Nephron (organoid): ENCODE data around the gene SAAL1.

ENCODE experiments used
- H3K27ac Mint-ChIP-seq, 3 experiments: 2 replicates each; pipeline ENCODE4 v1.8.0; 2020; ENCODE audit warnings: mixed read lengths in 3 of 3, mild to moderate bottlenecking in 2 of 3, moderate library complexity in 1 of 3
- H3K27me3 Mint-ChIP-seq: 2 replicates; pipeline ENCODE4 v1.8.0; 2021; ENCODE audit warnings: low read depth, mild to moderate bottlenecking, moderate library complexity, mixed read lengths
- H3K36me3 Mint-ChIP-seq: 2 replicates; pipeline ENCODE4 v1.8.0; 2020; ENCODE audit warnings: low read depth, mixed read lengths
- H3K4me1 Mint-ChIP-seq: 2 replicates; pipeline ENCODE4 v1.8.0; 2020; ENCODE audit warnings: mixed read lengths
- H3K4me3 Mint-ChIP-seq, 3 experiments: 2 replicates each; pipeline ENCODE4 v1.8.0; 2020; ENCODE audit warnings: mild to moderate bottlenecking in 3 of 3, mixed read lengths in 3 of 3, moderate library complexity in 2 of 3
- H3K9me3 Mint-ChIP-seq: 2 replicates; pipeline ENCODE4 v1.8.0; 2020; ENCODE audit warnings: mixed read lengths
- TF ChIP-seq, protein P1 (sequence below), 3 experiments: fragments of 200-600 bp; sonication (generic); IDR thresholded peaks; one replicate each; pipeline ENCODE4 v1.5.0; 2021; ENCODE audit warnings: antibody characterized with exemption in 3 of 3; ENCODE audit not compliant: unreplicated experiment in 3 of 3

Gene SAAL1

DNA sequence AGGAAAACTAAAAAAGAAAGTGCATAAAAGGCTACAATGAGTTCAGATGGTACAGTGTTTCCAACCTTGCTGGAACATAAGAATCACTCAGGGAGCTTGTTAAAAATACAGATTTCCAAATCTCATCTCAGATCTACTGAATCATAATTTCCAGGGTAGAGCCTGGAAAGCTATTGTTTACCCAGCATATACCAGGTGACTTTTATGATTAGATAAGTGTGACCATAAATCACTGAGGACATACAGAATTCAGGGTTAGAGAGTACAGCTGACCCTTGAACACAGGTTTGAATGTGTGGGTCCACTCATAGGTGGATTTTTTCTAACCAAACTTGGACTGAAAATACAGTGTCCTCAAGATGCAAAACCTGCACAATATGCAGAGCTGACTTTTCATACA is 11.9 kb downstream of the SAAL1 start:
- TF ChIP-seq, protein P1, sequence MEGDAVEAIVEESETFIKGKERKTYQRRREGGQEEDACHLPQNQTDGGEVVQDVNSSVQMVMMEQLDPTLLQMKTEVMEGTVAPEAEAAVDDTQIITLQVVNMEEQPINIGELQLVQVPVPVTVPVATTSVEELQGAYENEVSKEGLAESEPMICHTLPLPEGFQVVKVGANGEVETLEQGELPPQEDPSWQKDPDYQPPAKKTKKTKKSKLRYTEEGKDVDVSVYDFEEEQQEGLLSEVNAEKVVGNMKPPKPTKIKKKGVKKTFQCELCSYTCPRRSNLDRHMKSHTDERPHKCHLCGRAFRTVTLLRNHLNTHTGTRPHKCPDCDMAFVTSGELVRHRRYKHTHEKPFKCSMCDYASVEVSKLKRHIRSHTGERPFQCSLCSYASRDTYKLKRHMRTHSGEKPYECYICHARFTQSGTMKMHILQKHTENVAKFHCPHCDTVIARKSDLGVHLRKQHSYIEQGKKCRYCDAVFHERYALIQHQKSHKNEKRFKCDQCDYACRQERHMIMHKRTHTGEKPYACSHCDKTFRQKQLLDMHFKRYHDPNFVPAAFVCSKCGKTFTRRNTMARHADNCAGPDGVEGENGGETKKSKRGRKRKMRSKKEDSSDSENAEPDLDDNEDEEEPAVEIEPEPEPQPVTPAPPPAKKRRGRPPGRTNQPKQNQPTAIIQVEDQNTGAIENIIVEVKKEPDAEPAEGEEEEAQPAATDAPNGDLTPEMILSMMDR (IDR thresholded peaks at IDR 0.05; ENCODE audit: unreplicated experiment in 3 of 3), result no peak
- no peak overlapping the region for H3K4me3 Mint-ChIP-seq
- peaks cover 57% of the 10 kb centered on the region for H3K36me3 Mint-ChIP-seq
- no peak overlapping the region for H3K27ac Mint-ChIP-seq
- H3K4me1 Mint-ChIP-seq, result no peaks in the 10 kb centered on the region
- no peaks in the 10 kb centered on the region for H3K9me3 Mint-ChIP-seq
- no peaks in the 10 kb centered on the region for H3K27me3 Mint-ChIP-seq

DNA sequence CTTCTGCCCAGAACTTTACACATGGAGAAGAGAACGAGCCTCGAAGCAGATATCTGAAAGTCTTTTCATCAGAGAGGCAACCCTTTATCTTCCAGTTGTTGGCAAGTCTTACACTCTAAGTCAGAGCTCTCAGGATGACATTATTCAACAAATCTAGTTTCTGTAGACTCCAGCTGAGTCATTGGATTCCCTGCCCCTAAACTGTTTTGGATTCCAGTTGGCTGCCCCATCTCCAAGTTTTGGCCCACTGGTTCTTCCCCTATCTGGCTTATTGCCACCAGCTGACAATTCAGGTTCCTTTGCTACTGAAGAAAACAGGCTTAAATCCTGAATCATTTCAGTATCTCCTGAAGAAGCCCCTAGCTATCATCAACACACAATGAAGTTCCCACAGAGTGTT is 14.2 kb downstream of the SAAL1 start:
- Mint-ChIP-seq H3K27ac (no peak overlapping the region), H3K27me3 (no peaks in the 10 kb centered on the region), H3K9me3 (no peaks in the 10 kb centered on the region), H3K4me3 (no peak overlapping the region), H3K36me3 (peaks cover 64% of the 10 kb centered on the region), H3K4me1 (no peaks in the 10 kb centered on the region)
- TF ChIP-seq, protein P1 (IDR thresholded peaks at IDR 0.05; ENCODE audit: unreplicated experiment in 3 of 3), result no peak

DNA sequence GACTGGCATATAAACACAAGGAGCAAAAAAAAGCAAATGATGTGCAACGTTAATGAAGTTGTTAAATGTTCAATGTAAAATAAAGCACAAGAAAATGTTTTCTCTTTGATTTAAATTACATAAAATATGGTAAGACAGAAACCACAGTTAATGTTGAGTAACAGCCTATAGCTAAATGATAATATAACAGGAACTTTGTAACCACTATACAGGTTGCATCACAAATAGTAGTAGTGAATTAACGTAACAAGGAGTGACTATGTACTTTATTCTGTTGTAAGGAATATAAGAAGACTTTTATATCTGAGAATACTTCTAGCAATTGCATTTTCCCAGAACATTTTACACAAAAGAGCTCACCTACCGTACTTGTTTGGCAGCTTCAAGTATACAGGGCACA is 16.9 kb downstream of the SAAL1 start:
- no peak overlapping the region for H3K27ac Mint-ChIP-seq
- TF ChIP-seq, protein P1 (IDR thresholded peaks at IDR 0.05; ENCODE audit: unreplicated experiment in 3 of 3), result no peak
- H3K4me1 Mint-ChIP-seq, result no peaks in the 10 kb centered on the region
- H3K27me3 Mint-ChIP-seq, result no peaks in the 10 kb centered on the region
- peaks cover 59% of the 10 kb centered on the region for H3K36me3 Mint-ChIP-seq
- H3K4me3 Mint-ChIP-seq, result no peak overlapping the region
- no peaks in the 10 kb centered on the region for H3K9me3 Mint-ChIP-seq

DNA sequence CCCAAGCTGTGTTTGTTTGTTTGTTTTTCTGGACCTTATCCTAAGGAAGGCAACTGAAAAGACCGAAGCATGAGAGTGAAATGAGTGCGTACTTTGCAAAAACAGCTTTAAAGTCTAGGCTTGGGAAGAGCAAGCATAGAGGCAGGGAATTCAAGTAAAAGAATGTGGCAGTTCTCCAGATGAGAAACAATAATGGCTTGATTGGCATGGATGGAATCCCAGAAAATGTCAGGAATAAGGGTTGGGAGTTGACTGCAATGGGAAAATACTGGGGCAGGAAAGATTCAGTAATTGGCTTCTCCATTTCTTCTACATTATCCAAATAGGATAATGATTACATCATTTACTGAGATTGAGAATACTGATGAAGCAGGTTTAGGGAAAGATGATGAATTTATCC is 17.5 kb downstream of the SAAL1 start:
- H3K4me1 Mint-ChIP-seq, result no peaks in the 10 kb centered on the region
- H3K27ac Mint-ChIP-seq, result no peak overlapping the region
- H3K9me3 Mint-ChIP-seq, result no peaks in the 10 kb centered on the region
- H3K27me3 Mint-ChIP-seq, result no peaks in the 10 kb centered on the region
- peaks cover 56% of the 10 kb centered on the region for H3K36me3 Mint-ChIP-seq
- no peak overlapping the region for H3K4me3 Mint-ChIP-seq
- TF ChIP-seq, protein P1 (IDR thresholded peaks at IDR 0.05; ENCODE audit: unreplicated experiment in 3 of 3), result no peak

DNA sequence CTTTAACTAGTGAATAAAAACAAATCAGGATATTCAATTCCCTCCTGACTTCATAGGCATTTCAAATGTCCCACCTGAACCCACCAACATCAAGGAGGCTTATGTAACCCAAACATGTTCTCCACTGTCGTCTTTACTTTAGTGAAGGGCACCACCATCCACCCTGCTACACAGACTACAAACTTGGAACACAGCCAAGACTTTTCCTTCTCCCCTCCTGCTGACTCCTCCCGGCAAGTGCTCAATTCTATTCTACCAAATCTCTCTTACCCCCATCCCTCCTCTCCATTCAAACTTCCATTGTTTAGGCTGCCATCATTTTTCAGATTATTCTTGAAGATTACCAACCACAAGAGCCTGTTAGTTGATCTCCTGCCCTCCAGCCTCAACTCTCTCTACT is 24.3 kb downstream of the SAAL1 start:
- Mint-ChIP-seq H3K4me1 (no peaks in the 10 kb centered on the region), H3K27ac (no peak overlapping the region), H3K4me3 (no peak overlapping the region), H3K36me3 (peaks cover 50% of the 10 kb centered on the region), H3K27me3 (no peaks in the 10 kb centered on the region), H3K9me3 (no peaks in the 10 kb centered on the region)
- TF ChIP-seq, protein P1 (IDR thresholded peaks at IDR 0.05; ENCODE audit: unreplicated experiment in 3 of 3), result no peak

DNA sequence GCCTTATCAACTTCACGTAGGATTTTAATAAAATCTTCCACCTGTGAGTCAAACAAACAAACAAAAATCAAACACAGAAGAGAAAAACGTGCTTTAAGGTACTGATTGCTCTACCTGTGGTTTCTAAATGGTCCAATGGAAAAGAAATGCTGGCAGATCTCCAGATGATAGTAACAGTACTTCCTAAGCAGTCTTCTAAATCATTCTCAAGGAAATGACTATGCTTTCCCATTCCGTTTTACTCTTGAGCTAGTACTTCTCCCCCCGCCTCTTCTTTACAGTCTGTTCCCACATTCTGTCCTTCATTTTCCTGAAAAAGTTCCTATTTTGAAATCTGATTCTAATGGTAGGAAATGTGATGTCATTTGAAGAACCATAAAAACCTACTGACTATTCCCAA is 25.4 kb downstream of the SAAL1 start:
- H3K4me1 Mint-ChIP-seq, result no peaks in the 10 kb centered on the region
- no peaks in the 10 kb centered on the region for H3K9me3 Mint-ChIP-seq
- H3K4me3 Mint-ChIP-seq, result no peak overlapping the region
- TF ChIP-seq, protein P1 (IDR thresholded peaks at IDR 0.05; ENCODE audit: unreplicated experiment in 3 of 3), result no peak
- H3K27me3 Mint-ChIP-seq, result no peaks in the 10 kb centered on the region
- H3K36me3 Mint-ChIP-seq, result peaks cover 44% of the 10 kb centered on the region
- H3K27ac Mint-ChIP-seq, result no peak overlapping the region
